Kidney epithelial cell (primary cell): ENCODE results near the gene SLC9A7. TPM values are rescaled to one million over a fixed set of nuclear protein-coding genes. Genes with fewer than 3 reads are reported as not detected.

ENCODE experiments used
- DNase-seq: peaks from one replicate; pipeline ENCODE4 v3.0.0-alpha.2; 2010; ENCODE audit warnings: low read depth
- H3K27me3 ChIP-seq: 2 replicates; pipeline ENCODE4 v1.6.0; 2011; ENCODE audit warnings: low read length; ENCODE audit not compliant: control insufficient read depth, insufficient read depth
- H3K36me3 ChIP-seq: 2 replicates; pipeline ENCODE4 v1.5.1; 2011; ENCODE audit warnings: low read length; ENCODE audit not compliant: control insufficient read depth, insufficient read depth
- H3K4me3 ChIP-seq: 2 replicates; pipeline ENCODE4 v1.5.1; 2011; ENCODE audit warnings: low read depth, mild to moderate bottlenecking, control low read depth, low read length
- total RNA-seq: library from RNA; depleted of rRNA; stranded (reverse); fragments of >200 nt; gene quantifications from 2 replicates; pipeline ENCODE4 v1.2.3, GENCODE V29; 2015
- TF ChIP-seq, protein P1 (sequence below): IDR thresholded peaks from 2 replicates; pipeline ENCODE4 v1.5.1; 2011; ENCODE audit warnings: mild to moderate bottlenecking, moderate library complexity, low read length, control low read depth, inconsistent platforms; ENCODE audit not compliant: insufficient read depth, poor library complexity, severe bottlenecking

Gene SLC9A7
- total RNA-seq, 1 donor from 2014 or later: 9.8 TPM

DNA sequence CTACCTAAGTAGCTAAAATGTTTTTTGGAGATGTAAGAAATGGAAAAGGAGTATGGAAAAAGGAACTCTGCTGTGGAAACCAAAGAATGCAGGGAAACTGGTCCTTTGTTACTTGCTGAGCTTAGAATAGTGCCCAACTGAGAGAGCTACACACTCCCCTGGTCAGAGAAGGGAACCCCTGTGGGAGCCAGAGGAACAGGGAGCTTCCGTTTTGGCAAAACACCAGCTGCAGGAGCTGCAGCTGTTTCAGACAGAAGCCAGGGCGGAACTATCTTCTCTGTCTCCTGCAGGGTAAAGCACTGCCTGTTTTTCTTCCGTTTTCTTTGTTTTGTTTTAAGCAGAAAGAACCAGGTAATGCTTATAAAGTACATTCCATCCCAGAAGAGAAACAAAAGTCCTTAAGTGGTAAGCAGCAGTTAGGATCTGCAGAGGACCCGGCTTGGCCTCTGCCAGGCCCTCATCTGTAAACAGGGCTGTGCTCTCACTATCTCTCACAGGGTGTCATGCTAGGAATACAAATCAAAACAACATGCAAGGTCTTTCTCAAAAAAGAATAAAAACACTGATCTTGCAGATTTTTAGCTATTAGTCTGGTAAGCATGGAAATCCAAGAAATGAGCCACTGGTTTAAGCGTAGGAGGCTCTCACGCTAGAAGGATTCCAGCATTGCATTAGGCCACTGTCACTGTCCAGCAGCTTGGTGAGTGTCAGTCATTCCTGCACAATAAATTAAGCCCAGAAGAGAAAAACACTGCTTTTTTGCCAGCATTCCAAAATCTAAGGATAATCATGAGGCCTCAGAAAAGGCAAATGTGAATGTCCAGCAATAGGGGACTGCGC, 109.3 kb downstream of the SLC9A7 start:
- TF ChIP-seq, protein P1, sequence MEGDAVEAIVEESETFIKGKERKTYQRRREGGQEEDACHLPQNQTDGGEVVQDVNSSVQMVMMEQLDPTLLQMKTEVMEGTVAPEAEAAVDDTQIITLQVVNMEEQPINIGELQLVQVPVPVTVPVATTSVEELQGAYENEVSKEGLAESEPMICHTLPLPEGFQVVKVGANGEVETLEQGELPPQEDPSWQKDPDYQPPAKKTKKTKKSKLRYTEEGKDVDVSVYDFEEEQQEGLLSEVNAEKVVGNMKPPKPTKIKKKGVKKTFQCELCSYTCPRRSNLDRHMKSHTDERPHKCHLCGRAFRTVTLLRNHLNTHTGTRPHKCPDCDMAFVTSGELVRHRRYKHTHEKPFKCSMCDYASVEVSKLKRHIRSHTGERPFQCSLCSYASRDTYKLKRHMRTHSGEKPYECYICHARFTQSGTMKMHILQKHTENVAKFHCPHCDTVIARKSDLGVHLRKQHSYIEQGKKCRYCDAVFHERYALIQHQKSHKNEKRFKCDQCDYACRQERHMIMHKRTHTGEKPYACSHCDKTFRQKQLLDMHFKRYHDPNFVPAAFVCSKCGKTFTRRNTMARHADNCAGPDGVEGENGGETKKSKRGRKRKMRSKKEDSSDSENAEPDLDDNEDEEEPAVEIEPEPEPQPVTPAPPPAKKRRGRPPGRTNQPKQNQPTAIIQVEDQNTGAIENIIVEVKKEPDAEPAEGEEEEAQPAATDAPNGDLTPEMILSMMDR: no peak
- no peak for DNase-seq
- H3K27me3 ChIP-seq: no peaks in the 10 kb centered on the region
- H3K36me3 ChIP-seq: no peaks in the 10 kb centered on the region
- no peak overlapping the region for H3K4me3 ChIP-seq

DNA sequence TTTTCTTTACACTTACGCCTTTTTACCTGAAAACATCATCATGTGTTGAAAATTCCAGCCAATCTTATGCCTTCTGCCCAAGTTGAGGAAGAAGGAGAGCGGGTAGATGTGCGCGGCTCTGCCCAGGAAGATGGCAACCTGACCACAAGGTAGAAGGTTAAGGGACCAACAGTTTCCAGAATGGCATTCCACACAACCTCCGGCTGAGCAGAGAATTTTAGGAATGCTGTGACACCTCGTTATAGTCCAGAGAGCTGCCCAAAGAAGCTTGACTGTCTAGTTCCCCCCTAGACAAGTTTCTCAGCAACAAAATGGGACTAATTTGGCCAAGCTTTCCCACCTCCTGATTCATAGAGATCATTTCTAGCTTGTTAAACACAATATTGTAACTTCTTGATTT, 110.3 kb downstream of the SLC9A7 start:
- Histone ChIP-seq H3K27me3 (no peaks in the 10 kb centered on the region), H3K36me3 (no peaks in the 10 kb centered on the region), H3K4me3 (no peak overlapping the region)
- TF ChIP-seq, protein P1: no peak
- DNase-seq: no peak

DNA sequence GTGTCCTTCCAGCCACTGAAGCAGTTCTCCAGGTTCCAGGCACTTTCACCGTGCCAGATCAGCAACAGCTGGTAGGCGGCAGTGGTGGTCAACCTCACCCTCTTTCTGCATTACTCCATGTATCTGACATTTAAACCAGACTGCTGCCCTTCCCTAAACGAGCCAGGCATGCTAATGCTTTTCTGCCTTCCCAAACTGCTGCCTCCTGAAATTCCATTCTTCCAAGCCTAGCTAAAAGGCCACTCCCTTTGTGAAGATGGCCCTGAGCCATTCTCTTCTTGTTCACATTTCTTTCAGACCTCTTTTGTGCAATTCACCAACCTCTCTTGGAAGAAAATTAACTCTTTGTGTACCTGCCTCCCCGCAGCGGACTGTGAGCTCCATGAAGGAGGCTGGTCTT, 111.7 kb downstream of the SLC9A7 start:
- H3K27me3 ChIP-seq: no peaks in the 10 kb centered on the region
- H3K36me3 ChIP-seq: no peaks in the 10 kb centered on the region
- DNase-seq: no peak
- TF ChIP-seq, protein P1: no peak
- no peak overlapping the region for H3K4me3 ChIP-seq

DNA sequence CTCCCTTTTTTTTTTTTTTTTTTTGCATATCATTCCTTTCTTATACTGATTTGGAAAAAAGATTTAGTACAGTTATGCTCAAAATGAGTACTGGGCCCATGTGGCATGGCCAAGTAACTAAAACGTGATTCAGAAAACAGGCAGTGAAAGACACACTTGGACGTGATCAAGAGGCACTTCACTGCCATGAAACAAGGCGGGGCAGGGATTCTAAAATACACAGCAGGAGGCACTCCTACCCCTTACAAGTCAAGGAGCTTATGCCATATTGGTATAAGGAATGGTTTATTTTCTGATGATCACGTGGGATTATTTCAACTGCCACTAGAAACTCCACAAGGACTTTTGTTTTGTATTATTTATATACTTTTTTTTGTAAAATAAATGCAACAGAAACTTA, 113.3 kb downstream of the SLC9A7 start:
- H3K36me3 ChIP-seq: no peaks in the 10 kb centered on the region
- H3K27me3 ChIP-seq: no peaks in the 10 kb centered on the region
- TF ChIP-seq, protein P1: no peak
- no peak for DNase-seq
- H3K4me3 ChIP-seq: no peak overlapping the region

DNA sequence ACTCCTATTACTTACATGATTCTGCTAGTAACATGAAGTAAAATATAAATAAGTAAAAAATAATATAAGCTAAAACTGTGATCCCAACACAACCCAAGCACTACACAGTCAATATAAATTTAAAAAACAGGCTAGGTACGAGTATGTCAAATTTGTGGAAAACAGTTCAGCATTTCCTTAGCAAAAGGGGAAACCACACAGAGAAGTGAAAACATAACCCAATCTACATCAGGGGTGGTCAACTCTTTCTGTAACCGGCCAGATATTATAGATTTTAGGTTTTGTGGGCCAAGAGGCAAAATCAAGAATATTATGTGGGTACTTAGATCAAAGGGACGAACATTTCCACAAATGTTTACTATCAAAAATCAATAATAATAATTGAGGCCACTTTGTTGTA, 115.3 kb downstream of the SLC9A7 start:
- H3K36me3 ChIP-seq: no peaks in the 10 kb centered on the region
- no peak for DNase-seq
- TF ChIP-seq, protein P1: no peak
- no peak overlapping the region for H3K4me3 ChIP-seq
- H3K27me3 ChIP-seq: no peaks in the 10 kb centered on the region

DNA sequence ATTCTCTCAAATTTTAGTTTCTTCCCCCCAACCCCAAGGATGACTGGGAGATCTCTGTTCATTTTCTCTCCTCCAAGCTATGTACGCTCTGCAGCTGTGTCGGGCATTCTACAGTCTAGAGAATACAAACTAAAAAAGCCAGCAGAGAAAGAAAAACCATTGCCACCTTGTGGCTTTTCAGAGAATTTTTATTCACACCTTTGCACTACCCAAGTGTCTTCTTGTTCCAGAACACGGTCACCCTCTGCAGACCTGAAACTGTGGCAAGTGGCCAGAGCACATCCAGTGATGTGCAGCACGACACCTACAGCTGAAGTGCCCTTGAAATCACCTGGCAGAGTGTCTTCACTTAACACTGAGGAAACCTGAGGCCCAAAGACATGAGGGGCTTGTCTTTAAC, 116.8 kb downstream of the SLC9A7 start:
- DNase-seq: no peak
- H3K36me3 ChIP-seq: no peaks in the 10 kb centered on the region
- no peaks in the 10 kb centered on the region for H3K27me3 ChIP-seq
- no peak overlapping the region for H3K4me3 ChIP-seq
- TF ChIP-seq, protein P1: peak; percentile 29
